A549 treated with dexamethasone at 1 μM for 4 hours (cell line): ENCODE measurements around the gene OLIG2. TPM values are rescaled to one million over a fixed set of nuclear protein-coding genes. Genes with fewer than 3 reads are reported as not detected.

Source experiments
- total RNA-seq: library from RNA; stranded (reverse); fragments of 200-300 nt; extraction: Qiagen RNA extraction; gene quantifications from 5 replicates; pipeline ENCODE4 v1.2.3, GENCODE V29; 2022

OLIG2 gene
- 0.02 TPM in 1 of 5 replicates, not detected in the others for total RNA-seq

GRCh38 chr21:33025489-33026442 lies at the start of gene OLIG2:
Gene OLIG2 (plus strand): TSS chr21:33025935. CDS start chr21:33026863, 928 bp downstream.

GRCh38 chr21:33069994-33070743 lies 44.4 kb downstream of the OLIG2 start, which contains the start of gene OLIG1:
Gene OLIG1 (plus strand): TSS chr21:33070141. CDS start chr21:33070247, 106 bp downstream.

Other genes starting within 250 kb of the OLIG2 start
- not detected in 5 replicates for gene OLIG1, start 44.2 kb downstream of the OLIG2 start, total RNA-seq
- 13.7 to 16.1 TPM (median 13.9 TPM) in 5 replicates for gene IFNAR2, start 204.0 kb downstream of the OLIG2 start, total RNA-seq
- gene IL10RB, start 240.4 kb downstream of the OLIG2 start, total RNA-seq: 16.8 to 19.4 TPM (median 18.0 TPM) in 5 replicates